22Rv1 (cell line): Measurements from ENCODE around the gene MSI2.

Experiments used
- ZFX ChIP-seq: fragments of 450-650 bp; IDR thresholded peaks from 2 replicates; pipeline ENCODE4 v1.6.1; 2017; ENCODE audit warnings: antibody characterized with exemption, borderline replicate concordance
- TF ChIP-seq, protein P1 (sequence below): fragments of 450-650 bp; IDR thresholded peaks from 2 replicates; pipeline ENCODE4 v1.5.1; 2017; ENCODE audit warnings: mild to moderate bottlenecking

DNA sequence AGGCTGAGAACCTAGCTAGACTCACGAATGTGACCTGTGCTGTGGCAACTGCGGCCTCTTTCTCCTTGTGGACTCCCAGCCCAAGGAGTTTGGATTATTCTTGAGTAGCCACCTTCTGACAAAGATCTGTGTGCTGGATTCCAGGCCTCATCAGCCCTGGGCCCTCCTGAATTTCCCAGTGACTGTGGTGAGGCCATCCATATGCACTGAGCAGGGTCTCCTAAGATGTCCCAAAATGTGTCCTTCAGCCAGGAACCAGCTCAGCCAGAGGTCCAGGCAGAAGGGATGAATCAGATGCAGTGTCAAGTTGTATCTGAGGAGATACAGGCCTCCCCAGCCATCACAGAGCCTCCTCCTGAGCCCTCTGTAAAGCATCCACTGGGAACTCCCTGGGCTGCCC, 364.3 kb downstream of the MSI2 start:
- TF ChIP-seq, protein P1, sequence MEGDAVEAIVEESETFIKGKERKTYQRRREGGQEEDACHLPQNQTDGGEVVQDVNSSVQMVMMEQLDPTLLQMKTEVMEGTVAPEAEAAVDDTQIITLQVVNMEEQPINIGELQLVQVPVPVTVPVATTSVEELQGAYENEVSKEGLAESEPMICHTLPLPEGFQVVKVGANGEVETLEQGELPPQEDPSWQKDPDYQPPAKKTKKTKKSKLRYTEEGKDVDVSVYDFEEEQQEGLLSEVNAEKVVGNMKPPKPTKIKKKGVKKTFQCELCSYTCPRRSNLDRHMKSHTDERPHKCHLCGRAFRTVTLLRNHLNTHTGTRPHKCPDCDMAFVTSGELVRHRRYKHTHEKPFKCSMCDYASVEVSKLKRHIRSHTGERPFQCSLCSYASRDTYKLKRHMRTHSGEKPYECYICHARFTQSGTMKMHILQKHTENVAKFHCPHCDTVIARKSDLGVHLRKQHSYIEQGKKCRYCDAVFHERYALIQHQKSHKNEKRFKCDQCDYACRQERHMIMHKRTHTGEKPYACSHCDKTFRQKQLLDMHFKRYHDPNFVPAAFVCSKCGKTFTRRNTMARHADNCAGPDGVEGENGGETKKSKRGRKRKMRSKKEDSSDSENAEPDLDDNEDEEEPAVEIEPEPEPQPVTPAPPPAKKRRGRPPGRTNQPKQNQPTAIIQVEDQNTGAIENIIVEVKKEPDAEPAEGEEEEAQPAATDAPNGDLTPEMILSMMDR: no peak
- no peak for TF ChIP-seq ZFX
